Hepatocyte (in vitro differentiated cells): ENCODE results near the gene TENM4. TPM values are rescaled to one million over a fixed set of nuclear protein-coding genes. Genes with fewer than 3 reads are reported as not detected.

Experiments
- DNase-seq: peaks from one replicate; pipeline ENCODE4 v3.0.0-alpha.2; 2016; ENCODE audit warnings: low spot score
- H2AFZ ChIP-seq: fragments of 200-600 bp; sonication (generic); 2 replicates; pipeline ENCODE4 v1.6.0; 2016; ENCODE audit warnings: antibody characterized with exemption, mild to moderate bottlenecking
- H3K27ac ChIP-seq: fragments of 200-600 bp; sonication (generic); 2 replicates; pipeline ENCODE4 v1.5.1; 2016; ENCODE audit warnings: mild to moderate bottlenecking
- H3K27me3 ChIP-seq: fragments of 200-600 bp; sonication (generic); 2 replicates; pipeline ENCODE4 v1.6.1; 2016
- H3K36me3 ChIP-seq: fragments of 200-600 bp; sonication (generic); replicated peaks from 2 replicates; pipeline ENCODE4 v1.5.1; 2016; ENCODE audit warnings: low read depth; ENCODE audit not compliant: insufficient read depth
- H3K4me1 ChIP-seq: fragments of 200-600 bp; sonication (generic); 2 replicates; pipeline ENCODE4 v1.5.1; 2016; ENCODE audit warnings: mild to moderate bottlenecking, moderate library complexity; ENCODE audit not compliant: insufficient read depth
- H3K4me2 ChIP-seq: fragments of 200-600 bp; sonication (generic); 2 replicates; pipeline ENCODE4 v1.6.0; 2016
- H3K4me3 ChIP-seq: fragments of 200-600 bp; sonication (generic); 2 replicates; pipeline ENCODE4 v1.5.1; 2016; ENCODE audit warnings: mild to moderate bottlenecking
- H3K79me2 ChIP-seq: fragments of 200-600 bp; sonication (generic); 2 replicates; pipeline ENCODE4 v1.6.0; 2017; ENCODE audit warnings: mild to moderate bottlenecking
- H3K9me2 ChIP-seq: fragments of 200-600 bp; sonication (generic); replicated peaks from 2 replicates; pipeline ENCODE4 v1.6.0; 2017; ENCODE audit warnings: mild to moderate bottlenecking; ENCODE audit not compliant: insufficient read depth
- H3K9me3 ChIP-seq: fragments of 200-600 bp; sonication (generic); 2 replicates; pipeline ENCODE4 v1.5.1; 2016; ENCODE audit warnings: low read depth, mild to moderate bottlenecking
- H4K20me1 ChIP-seq: fragments of 200-600 bp; sonication (generic); 2 replicates; pipeline ENCODE4 v1.6.0; 2016; ENCODE audit warnings: mild to moderate bottlenecking; ENCODE audit not compliant: insufficient read depth, poor library complexity, severe bottlenecking
- CTCF ChIP-seq: fragments of 200-600 bp; sonication (generic); IDR thresholded peaks from 2 replicates; pipeline ENCODE4 v1.5.1; 2016; ENCODE audit warnings: antibody characterized with exemption, mild to moderate bottlenecking; ENCODE audit not compliant: poor library complexity
- EZH2 ChIP-seq: fragments of 200-600 bp; sonication (generic); IDR thresholded peaks from 2 replicates; pipeline ENCODE4 v1.6.1; 2016; ENCODE audit warnings: antibody characterized with exemption, mild to moderate bottlenecking, borderline replicate concordance
- EZH2phosphoT487 ChIP-seq: fragments of 200-600 bp; sonication (generic); IDR thresholded peaks from one replicate; pipeline ENCODE4 v1.6.1; 2018; ENCODE audit warnings: antibody characterized with exemption, mild to moderate bottlenecking, low read depth, moderate library complexity; ENCODE audit not compliant: unreplicated experiment, severe bottlenecking
- WGBS: methylation state at CpG from one replicate; pipeline ENCODE4 v1.1.6; 2016; ENCODE audit warnings: low lambda C conversion rate; ENCODE audit errors: missing lambda C conversion rate; 5-methylcytosine and 5-hydroxymethylcytosine counted together
- polyA plus RNA-seq: library from polyadenylated mRNA; unstranded; fragments of >200 nt; fragmentation: Nextera tagmentation; extraction: Ambion mirVana; gene quantifications from 2 replicates; pipeline ENCODE4 v1.2.1, GENCODE V29; 2016
- total RNA-seq: library from RNA; depleted of rRNA; stranded (reverse); fragments of >200 nt; gene quantifications from 2 replicates; pipeline ENCODE4 v1.2.3, GENCODE V29; 2014

The TENM4 gene
- total and polyA plus RNA-seq, 2 experiments from 2014 or later, result 18.4 to 18.7 TPM

- no peaks in the 10 kb centered on the region for H4K20me1 ChIP-seq
- H2AFZ ChIP-seq, result no peak overlapping the region
- H3K79me2 ChIP-seq, result no peaks in the 10 kb centered on the region
- TF ChIP-seq CTCF (no peak), EZH2 (no peak), EZH2phosphoT487 (no peak)
- H3K36me3 ChIP-seq, result no peaks in the 10 kb centered on the region
- H3K27ac ChIP-seq, result peak overlapping the region; percentile 79
- no peak for DNase-seq
- WGBS, result 81% methylated on average over 5 of the region's 5 CpGs
- no peaks in the 10 kb centered on the region for H3K27me3 ChIP-seq
- no peaks in the 10 kb centered on the region for H3K9me2 ChIP-seq
- peaks cover 21% of the 10 kb centered on the region for H3K4me1 ChIP-seq
- H3K4me2 ChIP-seq, result no peak overlapping the region
- H3K9me3 ChIP-seq, result no peaks in the 10 kb centered on the region
- no peak overlapping the region for H3K4me3 ChIP-seq
Measured at GRCh38 chr11:78856211-78856610, 584.6 kb downstream of the TENM4 start.

- Histone ChIP-seq H3K9me2 (no peaks in the 10 kb centered on the region), H3K27ac (no peak overlapping the region), H3K27me3 (no peaks in the 10 kb centered on the region), H3K9me3 (no peaks in the 10 kb centered on the region), H3K4me2 (no peak overlapping the region), H3K4me3 (no peak overlapping the region), H3K79me2 (no peaks in the 10 kb centered on the region), H2AFZ (no peak overlapping the region), H3K4me1 (peaks cover 24% of the 10 kb centered on the region), H4K20me1 (no peaks in the 10 kb centered on the region), H3K36me3 (no peaks in the 10 kb centered on the region)
- no peak for DNase-seq
- no peak for TF ChIP-seq EZH2
- TF ChIP-seq EZH2phosphoT487, result no peak
- no peak for TF ChIP-seq CTCF
Measured at GRCh38 chr11:78855116-78855515, 585.7 kb downstream of the TENM4 start.

GRCh38 chr11:78853521-78853920, 587.3 kb downstream of the TENM4 start:
- Histone ChIP-seq H3K36me3 (no peaks in the 10 kb centered on the region), H3K4me1 (peaks cover 24% of the 10 kb centered on the region), H3K79me2 (no peaks in the 10 kb centered on the region), H3K27ac (no peak overlapping the region), H3K4me2 (no peak overlapping the region), H2AFZ (no peak overlapping the region), H3K9me2 (no peaks in the 10 kb centered on the region), H3K9me3 (no peaks in the 10 kb centered on the region), H4K20me1 (no peaks in the 10 kb centered on the region), H3K4me3 (no peak overlapping the region), H3K27me3 (no peaks in the 10 kb centered on the region)
- WGBS, result 91% methylated on average over 3 of the region's 3 CpGs
- TF ChIP-seq EZH2phosphoT487, result no peak
- TF ChIP-seq CTCF, result no peak
- no peak for TF ChIP-seq EZH2
- no peak for DNase-seq
